D721Med (cell line): Measurements from ENCODE around the gene GMPS.
"Not testable (repeated sequence)": the region's sequence is repeated elsewhere in the genome, so short reads cannot be mapped to it uniquely, and the experiment has no call there.

Experiments
- DNase-seq: peaks from one replicate; pipeline ENCODE4 v3.0.0; 2011; ENCODE audit warnings: low spot score; ENCODE audit not compliant: insufficient read length
- FAIRE-seq: peaks from 2 replicates; lab custom pipeline; 2011; peaks lifted over from hg19 to GRCh38; lab: Jason Lieb, UNC
- TF ChIP-seq, protein P1 (sequence below): IDR thresholded peaks from 2 replicates; pipeline ENCODE4 v1.5.1; 2012; ENCODE audit warnings: mild to moderate bottlenecking, control low read depth; ENCODE audit not compliant: insufficient read depth; ENCODE audit errors: missing control alignments

The GMPS gene

DNA sequence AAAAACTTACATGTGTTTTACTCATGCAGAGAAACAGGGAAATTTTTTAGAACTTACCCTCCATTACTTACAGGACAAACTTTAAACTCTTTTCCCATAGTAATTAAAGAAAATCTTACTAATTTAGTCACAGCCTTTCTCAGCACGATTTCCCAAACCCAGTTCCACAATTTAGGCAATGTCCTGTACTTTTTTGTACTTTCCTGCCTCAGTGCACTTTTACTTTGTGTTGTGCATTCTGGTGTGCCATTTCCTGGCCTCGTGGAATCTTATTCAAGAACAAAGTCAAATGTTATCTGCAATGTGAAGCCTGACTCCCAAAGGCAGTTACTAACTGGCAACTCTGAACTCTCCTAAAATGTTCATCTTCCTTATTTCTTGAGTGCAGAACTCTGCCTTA lies 18.1 kb upstream of the GMPS start:
- DNase-seq (no peak), FAIRE-seq (no peak)
- TF ChIP-seq, protein P1, sequence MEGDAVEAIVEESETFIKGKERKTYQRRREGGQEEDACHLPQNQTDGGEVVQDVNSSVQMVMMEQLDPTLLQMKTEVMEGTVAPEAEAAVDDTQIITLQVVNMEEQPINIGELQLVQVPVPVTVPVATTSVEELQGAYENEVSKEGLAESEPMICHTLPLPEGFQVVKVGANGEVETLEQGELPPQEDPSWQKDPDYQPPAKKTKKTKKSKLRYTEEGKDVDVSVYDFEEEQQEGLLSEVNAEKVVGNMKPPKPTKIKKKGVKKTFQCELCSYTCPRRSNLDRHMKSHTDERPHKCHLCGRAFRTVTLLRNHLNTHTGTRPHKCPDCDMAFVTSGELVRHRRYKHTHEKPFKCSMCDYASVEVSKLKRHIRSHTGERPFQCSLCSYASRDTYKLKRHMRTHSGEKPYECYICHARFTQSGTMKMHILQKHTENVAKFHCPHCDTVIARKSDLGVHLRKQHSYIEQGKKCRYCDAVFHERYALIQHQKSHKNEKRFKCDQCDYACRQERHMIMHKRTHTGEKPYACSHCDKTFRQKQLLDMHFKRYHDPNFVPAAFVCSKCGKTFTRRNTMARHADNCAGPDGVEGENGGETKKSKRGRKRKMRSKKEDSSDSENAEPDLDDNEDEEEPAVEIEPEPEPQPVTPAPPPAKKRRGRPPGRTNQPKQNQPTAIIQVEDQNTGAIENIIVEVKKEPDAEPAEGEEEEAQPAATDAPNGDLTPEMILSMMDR = no peak

DNA sequence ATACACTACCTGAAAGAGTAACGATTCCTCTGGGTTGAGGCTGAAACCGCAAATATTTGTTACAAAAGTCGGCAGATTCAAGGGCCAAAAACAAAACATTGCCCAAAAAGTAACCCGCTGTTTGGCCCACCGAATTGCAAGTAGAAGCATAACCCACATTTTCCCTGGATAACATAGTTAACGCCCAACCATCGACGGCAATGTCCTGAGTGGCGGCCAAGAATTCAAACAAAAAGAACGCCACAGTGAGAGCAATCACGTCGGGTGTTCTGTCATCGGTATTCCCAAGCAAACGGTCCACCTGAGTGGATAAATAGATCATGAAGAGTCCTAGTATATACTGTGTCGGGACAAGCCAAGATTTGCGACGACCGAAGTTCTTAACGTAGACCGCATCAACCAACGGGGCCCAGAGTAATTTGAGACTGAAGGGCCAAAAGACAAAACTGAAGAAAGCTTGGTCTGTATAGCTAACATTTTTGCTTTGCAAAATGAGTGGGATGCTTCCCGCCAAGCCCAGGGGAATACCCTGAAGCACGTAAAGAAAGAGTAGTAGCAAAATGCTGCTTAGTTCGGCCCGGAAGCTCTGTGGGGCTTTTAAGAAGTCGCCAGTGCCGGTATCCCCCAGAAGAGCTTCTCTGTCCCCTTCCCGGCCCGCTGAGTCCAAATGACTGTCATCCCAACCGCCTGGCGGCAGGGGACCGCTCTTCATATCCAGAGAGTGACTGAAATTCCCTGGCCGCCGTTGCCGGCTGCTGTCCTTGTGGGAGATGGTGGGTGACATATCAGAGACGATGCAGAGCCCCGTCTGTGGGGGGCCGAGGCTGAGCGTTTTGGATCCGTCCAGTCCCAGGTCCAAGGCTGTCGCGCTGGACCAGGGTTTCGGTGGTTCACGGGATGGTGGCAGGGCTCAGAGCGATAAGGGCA lies 17.0 kb upstream of the GMPS start:
- FAIRE-seq (no peak), DNase-seq (no peak)
- TF ChIP-seq, protein P1 = no peak

- DNase-seq (peak; percentile 94), FAIRE-seq (no peak)
- TF ChIP-seq, protein P1 = no peak
These were observed 16.1 kb upstream of the GMPS start, which contains the start of gene SLC33A1 for GRCh38 chr3:155854141-155854940. SLC33A1 (minus strand) TSS chr3:155854427; CDS start chr3:155853997, 430 bp downstream.

- no peak for DNase-seq
- no peak for FAIRE-seq
- TF ChIP-seq, protein P1 = peak; percentile 42
These were observed 10.6 kb upstream of the GMPS start for GRCh38 chr3:155859859-155860258.

DNA sequence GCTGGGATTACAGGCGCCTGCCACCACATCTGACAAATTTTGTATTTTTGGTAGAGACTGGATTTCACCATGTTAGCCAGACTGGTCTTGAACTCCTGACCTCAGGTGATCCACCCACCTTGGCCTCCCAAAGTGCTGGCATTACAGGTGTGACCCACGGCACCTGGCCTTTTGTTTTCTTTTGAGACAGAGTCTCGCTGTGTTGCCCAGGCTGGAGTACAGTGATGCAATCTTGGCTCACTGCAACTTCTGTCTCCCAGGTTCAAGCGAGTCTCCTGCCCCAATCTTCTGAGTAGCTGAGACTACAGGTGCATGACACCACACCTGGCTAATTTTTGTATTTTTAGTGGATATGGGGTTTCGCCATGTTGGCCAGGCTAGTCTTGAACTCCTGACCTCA lies 10.0 kb upstream of the GMPS start:
- FAIRE-seq, DNase-seq: not testable (repeated sequence)

- DNase-seq (no peak), FAIRE-seq (no peak)
- TF ChIP-seq, protein P1 = no peak
These were observed 8.8 kb upstream of the GMPS start for GRCh38 chr3:155861476-155862183.

GRCh38 chr3:155862290-155862982 lies 8.0 kb upstream of the GMPS start:
- DNase-seq, FAIRE-seq: not testable (repeated sequence)
